HEK293 (cell line): Measurements from ENCODE around the gene GPR15.

Experiments used
- SP2 ChIP-seq: fragments of 450-650 bp; formaldehyde crosslinking; IDR thresholded peaks from 2 replicates; pipeline ENCODE4 v1.5.1; 2016; ENCODE audit warnings: missing biosample characterization, missing genetic modification characterization
- ZNF114 ChIP-seq: fragments of 450-650 bp; formaldehyde crosslinking; IDR thresholded peaks from 2 replicates; pipeline ENCODE4 v1.5.0; 2017; ENCODE audit warnings: missing biosample characterization, missing genetic modification characterization
- ZNF16 ChIP-seq: fragments of 450-650 bp; formaldehyde crosslinking; IDR thresholded peaks from 2 replicates; pipeline ENCODE4 v1.5.1; 2016; ENCODE audit warnings: low read depth, missing biosample characterization, missing genetic modification characterization
- ZNF530 ChIP-seq: fragments of 450-650 bp; formaldehyde crosslinking; IDR thresholded peaks from 2 replicates; pipeline ENCODE4 v1.5.1; 2016; ENCODE audit warnings: low read depth, missing biosample characterization, missing genetic modification characterization
- TF ChIP-seq, protein P1 (sequence below): fragments of 450-650 bp; formaldehyde crosslinking; IDR thresholded peaks from 2 replicates; pipeline ENCODE4 v1.5.1; 2016; ENCODE audit warnings: missing biosample characterization, missing genetic modification characterization

DNA sequence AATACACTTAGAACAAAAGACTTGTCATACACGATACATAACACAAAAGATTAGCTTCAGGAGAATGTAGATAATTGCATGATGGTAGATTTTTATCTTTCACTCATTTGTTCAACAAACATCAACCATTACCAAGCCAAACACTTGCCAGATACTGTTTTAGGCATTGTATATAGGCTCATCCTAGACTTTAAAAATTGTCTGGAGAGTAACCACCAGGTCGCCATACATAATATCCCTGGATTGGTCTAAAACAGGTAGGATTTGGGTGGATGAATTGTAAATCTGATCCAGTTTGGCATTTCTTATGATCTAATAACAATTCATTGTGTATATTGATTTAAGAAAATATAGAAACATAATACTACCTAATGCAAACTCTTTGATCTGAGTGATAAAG, 22.8 kb downstream of the GPR15 start:
- TF ChIP-seq, protein P1, sequence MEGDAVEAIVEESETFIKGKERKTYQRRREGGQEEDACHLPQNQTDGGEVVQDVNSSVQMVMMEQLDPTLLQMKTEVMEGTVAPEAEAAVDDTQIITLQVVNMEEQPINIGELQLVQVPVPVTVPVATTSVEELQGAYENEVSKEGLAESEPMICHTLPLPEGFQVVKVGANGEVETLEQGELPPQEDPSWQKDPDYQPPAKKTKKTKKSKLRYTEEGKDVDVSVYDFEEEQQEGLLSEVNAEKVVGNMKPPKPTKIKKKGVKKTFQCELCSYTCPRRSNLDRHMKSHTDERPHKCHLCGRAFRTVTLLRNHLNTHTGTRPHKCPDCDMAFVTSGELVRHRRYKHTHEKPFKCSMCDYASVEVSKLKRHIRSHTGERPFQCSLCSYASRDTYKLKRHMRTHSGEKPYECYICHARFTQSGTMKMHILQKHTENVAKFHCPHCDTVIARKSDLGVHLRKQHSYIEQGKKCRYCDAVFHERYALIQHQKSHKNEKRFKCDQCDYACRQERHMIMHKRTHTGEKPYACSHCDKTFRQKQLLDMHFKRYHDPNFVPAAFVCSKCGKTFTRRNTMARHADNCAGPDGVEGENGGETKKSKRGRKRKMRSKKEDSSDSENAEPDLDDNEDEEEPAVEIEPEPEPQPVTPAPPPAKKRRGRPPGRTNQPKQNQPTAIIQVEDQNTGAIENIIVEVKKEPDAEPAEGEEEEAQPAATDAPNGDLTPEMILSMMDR (tag by site-specific recombination), result no peak
- TF ChIP-seq ZNF530 (tag by site-specific recombination), result no peak
- TF ChIP-seq ZNF114, result no peak
- no peak for TF ChIP-seq SP2
- TF ChIP-seq ZNF16 (tag by site-specific recombination), result no peak
